Testis (tissue), 3 donors: ENCODE measurements around the gene EPHX1. TPM values are rescaled to one million over a fixed set of nuclear protein-coding genes. Genes with fewer than 3 reads are reported as not detected.

ENCODE experiments used
- DNase-seq: peaks from one replicate; pipeline ENCODE4 v3.0.0-alpha.2; 2019
- H3K27ac ChIP-seq, 2 donors: fragments of 200-600 bp; sonication (generic); one replicate each; pipeline ENCODE4 v1.5.1; 2019
- H3K27me3 ChIP-seq: fragments of 200-600 bp; sonication (generic); one replicate; pipeline ENCODE4 v1.5.1; 2019
- H3K36me3 ChIP-seq: fragments of 200-600 bp; sonication (generic); one replicate; pipeline ENCODE4 v1.5.1; 2017; ENCODE audit warnings: low read depth; ENCODE audit errors: missing control alignments
- H3K4me1 ChIP-seq: fragments of 200-600 bp; sonication (generic); one replicate; pipeline ENCODE4 v1.5.1; 2019
- H3K4me3 ChIP-seq, 2 donors: fragments of 200-600 bp; sonication (generic); one replicate each; pipeline ENCODE4 v1.5.1; 2017 to 2019
- H3K9me3 ChIP-seq: fragments of 200-600 bp; sonication (generic); one replicate; pipeline ENCODE4 v1.5.1; 2017
- POLR2A ChIP-seq: fragments of 450-650 bp; IDR thresholded peaks from one replicate; pipeline ENCODE4 v1.6.1; 2017; ENCODE audit warnings: antibody characterized with exemption, mild to moderate bottlenecking, moderate library complexity
- WGBS, 2 donors: methylation state at CpG; one replicate each; pipeline ENCODE4 v1.1.5; 2018; 5-methylcytosine and 5-hydroxymethylcytosine counted together
- intact Hi-C: fragments of 100-400 bp; cut with DNase I; formaldehyde crosslinking; loops from one replicate; pipeline ENCODE4 v1.15.1; 2023; ENCODE audit warnings: low total_unique reads
- polyA plus RNA-seq: library from polyadenylated mRNA; stranded (reverse); fragments of 350-450 nt; fragmentation: Illumina TruSeq; extraction: RNeasy Lipid Tissue Mini Kit (QIAGEN cat#74804); gene quantifications from one replicate; pipeline ENCODE4 v1.2.3, GENCODE V29; 2014; ENCODE audit warnings: low read depth, low replicate concordance; ENCODE audit not compliant: insufficient read depth
- total RNA-seq, 2 donors: library from RNA; depleted of rRNA; stranded (reverse); fragments of >200 nt; gene quantifications; one replicate each; pipeline ENCODE4 v1.2.3, GENCODE V29; 2016
- TF ChIP-seq, protein P1 (sequence below), 3 experiments: fragments of 450-650 bp in 2 of 3; fragments of 200-600 bp in 1 of 3; sonication (generic) in 1 of 3; IDR thresholded peaks; one replicate each; pipeline ENCODE4 v1.5.1; 2016 to 2019; ENCODE audit warnings: antibody characterized with exemption in 3 of 3, mild to moderate bottlenecking in 2 of 3, moderate library complexity in 1 of 3

EPHX1 gene
- total and polyA plus RNA-seq, 3 donors from 2014 or later = 145 to 173 (median 161) TPM

DNA sequence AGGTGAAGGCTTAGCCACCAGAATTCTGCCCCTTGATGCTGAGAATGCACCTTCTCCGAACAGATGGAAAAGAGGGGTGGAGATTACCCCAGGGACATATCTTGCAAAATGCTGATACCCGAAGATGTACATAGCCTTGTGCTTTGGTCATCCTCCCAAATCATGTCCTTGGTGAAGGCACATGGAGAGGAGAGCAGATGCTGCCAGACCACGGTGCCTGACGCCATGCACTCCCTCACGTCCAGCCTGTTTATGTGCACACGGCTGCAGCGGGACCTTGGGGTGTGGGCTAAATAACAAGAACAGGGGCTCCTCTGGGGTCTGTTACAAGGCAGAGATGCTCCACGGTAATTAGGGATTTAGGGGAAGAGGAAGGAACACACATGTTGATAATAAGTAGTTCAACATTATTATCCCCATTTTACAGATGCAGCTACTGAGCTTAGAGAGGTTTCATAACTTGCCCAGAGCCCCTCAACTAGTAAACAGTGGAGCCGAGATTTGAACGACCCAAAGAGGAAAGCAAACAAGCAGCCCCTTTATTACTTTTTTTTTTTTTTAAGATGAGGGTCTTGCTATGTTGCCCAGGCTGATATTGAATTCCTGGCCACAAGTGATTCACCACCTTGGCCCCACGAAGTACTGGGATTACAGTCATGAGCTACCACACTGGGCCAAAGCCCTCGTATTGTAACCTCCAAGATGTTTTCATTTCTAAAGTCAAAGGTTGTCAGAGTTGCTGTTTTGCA, 12.9 kb downstream of the EPHX1 start:
- WGBS, 2 donors = 47 to 55% methylated on average over 12 of the region's 12 CpGs
- intact Hi-C loops = no loop called here

DNA sequence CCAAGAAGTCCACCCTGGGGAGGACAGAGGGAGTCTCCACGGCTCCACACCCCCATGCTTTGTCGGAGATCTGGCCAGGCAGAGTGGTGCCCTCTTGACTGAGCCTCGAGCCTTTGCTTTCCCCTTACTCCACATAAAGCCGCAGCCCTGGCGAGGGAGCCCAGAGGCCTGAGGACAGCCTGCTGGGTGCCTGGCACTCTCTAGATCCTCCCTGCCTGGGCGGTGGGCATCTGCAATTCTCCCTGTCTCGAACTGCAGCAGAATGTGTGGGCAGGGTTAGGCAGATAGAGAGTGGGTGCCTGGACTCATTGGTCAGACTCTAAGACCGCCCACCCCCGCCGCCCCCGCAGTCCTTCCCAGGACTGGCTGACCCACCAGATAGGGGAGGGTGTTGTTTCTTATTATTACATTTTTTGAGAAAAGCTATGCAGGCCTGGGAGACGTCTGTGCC, 13.9 kb downstream of the EPHX1 start:
- no peaks in the 10 kb centered on the region for H3K27me3 ChIP-seq
- no peak overlapping the region for H3K4me3 ChIP-seq
- 57 to 67% methylated on average over 1 to 12 of the region's 12 CpGs for WGBS, 2 donors
- TF ChIP-seq, protein P1, sequence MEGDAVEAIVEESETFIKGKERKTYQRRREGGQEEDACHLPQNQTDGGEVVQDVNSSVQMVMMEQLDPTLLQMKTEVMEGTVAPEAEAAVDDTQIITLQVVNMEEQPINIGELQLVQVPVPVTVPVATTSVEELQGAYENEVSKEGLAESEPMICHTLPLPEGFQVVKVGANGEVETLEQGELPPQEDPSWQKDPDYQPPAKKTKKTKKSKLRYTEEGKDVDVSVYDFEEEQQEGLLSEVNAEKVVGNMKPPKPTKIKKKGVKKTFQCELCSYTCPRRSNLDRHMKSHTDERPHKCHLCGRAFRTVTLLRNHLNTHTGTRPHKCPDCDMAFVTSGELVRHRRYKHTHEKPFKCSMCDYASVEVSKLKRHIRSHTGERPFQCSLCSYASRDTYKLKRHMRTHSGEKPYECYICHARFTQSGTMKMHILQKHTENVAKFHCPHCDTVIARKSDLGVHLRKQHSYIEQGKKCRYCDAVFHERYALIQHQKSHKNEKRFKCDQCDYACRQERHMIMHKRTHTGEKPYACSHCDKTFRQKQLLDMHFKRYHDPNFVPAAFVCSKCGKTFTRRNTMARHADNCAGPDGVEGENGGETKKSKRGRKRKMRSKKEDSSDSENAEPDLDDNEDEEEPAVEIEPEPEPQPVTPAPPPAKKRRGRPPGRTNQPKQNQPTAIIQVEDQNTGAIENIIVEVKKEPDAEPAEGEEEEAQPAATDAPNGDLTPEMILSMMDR (IDR thresholded peaks at IDR 0.05) = no peak
- TF ChIP-seq POLR2A = no peak
- H3K36me3 ChIP-seq = no peaks in the 10 kb centered on the region
- peak; percentile 84 for DNase-seq
- H3K27ac ChIP-seq = peak overlapping the region; percentile 52 to 79
- no peaks in the 10 kb centered on the region for H3K9me3 ChIP-seq
- peaks cover 68% of the 10 kb centered on the region for H3K4me1 ChIP-seq
- intact Hi-C loops = no loop called here

More for the DNA sequence above, 12.9 kb downstream of the EPHX1 start:
- TF ChIP-seq POLR2A = no peak
- Histone ChIP-seq H3K4me1 (peaks cover 76% of the 10 kb centered on the region), H3K27me3 (no peaks in the 10 kb centered on the region), H3K4me3 (no peak overlapping the region), H3K27ac (peak overlapping the region; percentile 52 to 79), H3K36me3 (no peaks in the 10 kb centered on the region), H3K9me3 (no peaks in the 10 kb centered on the region)
- DNase-seq = peak; percentile 55

DNA sequence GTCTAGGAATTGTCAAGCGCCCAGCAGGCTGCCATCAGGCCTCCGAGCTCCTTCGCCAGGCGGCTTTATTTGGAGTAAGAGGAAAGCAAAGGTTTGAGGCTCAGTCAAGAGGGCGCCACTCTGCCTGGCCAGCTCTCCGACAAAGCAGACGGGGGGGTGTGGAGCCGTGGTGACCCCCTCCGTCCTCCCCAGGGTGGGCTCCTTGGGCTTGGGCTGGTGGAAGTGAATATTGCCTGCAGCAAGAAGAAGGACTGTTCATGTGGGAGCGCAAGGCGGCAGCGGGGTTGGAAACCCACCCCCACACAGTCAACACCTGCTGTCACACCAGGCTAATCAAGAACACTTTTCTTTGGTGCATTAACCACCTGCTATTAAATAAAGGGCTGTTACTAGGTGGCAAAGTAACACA, 14.6 kb downstream of the EPHX1 start:
- Histone ChIP-seq H3K4me1 (peaks cover 63% of the 10 kb centered on the region), H3K4me3 (no peak overlapping the region), H3K27ac (peak overlapping the region; percentile 52 to 79), H3K36me3 (no peaks in the 10 kb centered on the region), H3K27me3 (no peaks in the 10 kb centered on the region), H3K9me3 (no peaks in the 10 kb centered on the region)
- 76 to 81% methylated on average over 10 to 12 of the region's 12 CpGs for WGBS, 2 donors
- intact Hi-C loops = no loop called here
- TF ChIP-seq, protein P1 (IDR thresholded peaks at IDR 0.05) = no peak
- no peak for TF ChIP-seq POLR2A
- no peak for DNase-seq

DNA sequence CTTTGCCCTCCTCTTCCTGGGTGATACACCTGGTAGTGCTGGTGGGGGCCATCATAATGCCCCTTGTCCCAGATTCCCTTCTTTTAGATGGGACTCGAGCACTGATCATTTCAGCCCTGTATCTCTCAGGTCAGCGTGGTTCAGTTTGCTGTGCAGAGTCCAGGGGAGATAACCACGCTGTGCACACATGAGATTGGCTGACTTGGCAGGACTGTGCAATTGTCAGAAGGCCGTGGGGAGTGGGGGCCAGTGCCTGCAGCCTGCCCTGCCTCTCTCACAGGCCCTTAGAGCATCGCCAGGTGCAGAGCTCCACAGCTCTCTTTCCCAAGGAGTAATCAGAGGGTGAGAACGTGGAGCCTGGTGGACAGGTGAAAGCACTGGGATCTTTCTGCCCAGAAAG, 15.2 kb downstream of the EPHX1 start:
- Histone ChIP-seq H3K36me3 (no peaks in the 10 kb centered on the region), H3K9me3 (no peaks in the 10 kb centered on the region), H3K27me3 (no peaks in the 10 kb centered on the region), H3K4me1 (peaks cover 58% of the 10 kb centered on the region), H3K4me3 (no peak overlapping the region), H3K27ac (peak overlapping the region; percentile 52 to 79)
- no peak for DNase-seq
- WGBS, 2 donors = 39 to 52% methylated on average over 6 of the region's 6 CpGs
- TF ChIP-seq, protein P1 (IDR thresholded peaks at IDR 0.05) = no peak
- intact Hi-C loops = no loop called here

DNA sequence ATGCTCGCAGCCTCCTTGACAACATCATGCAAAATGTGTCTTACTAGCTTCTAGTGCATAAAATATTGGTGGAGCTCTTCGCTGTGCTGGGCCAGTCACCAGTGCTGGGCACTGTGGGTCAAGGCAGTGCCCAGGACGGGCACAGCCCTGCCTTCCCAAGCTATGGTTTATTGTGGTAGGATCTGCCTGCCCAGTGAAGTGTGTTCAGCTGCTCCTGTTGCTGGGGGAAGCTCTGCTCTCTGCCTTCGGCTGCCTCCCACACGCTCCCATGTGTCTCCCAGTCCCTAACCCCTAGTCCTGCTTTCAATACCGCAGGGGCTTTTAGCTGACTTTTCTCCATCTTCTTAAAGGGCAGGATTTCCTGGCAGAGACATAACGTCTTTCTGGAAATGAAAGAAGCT, 15.7 kb downstream of the EPHX1 start:
- Histone ChIP-seq H3K27ac (peak overlapping the region; percentile 9 to 79), H3K4me1 (peaks cover 52% of the 10 kb centered on the region), H3K36me3 (no peaks in the 10 kb centered on the region), H3K9me3 (no peaks in the 10 kb centered on the region), H3K4me3 (no peak overlapping the region), H3K27me3 (no peaks in the 10 kb centered on the region)
- intact Hi-C loops = no loop called here
- DNase-seq = peak; percentile 62
- WGBS, 2 donors = 35 to 40% methylated on average over 7 of the region's 7 CpGs
- TF ChIP-seq, protein P1 (IDR thresholded peaks at IDR 0.05) = no peak
- TF ChIP-seq POLR2A = no peak
